CD14-positive monocyte (primary cell): ENCODE measurements around the gene ZNF160. TPM values are rescaled to one million over a fixed set of nuclear protein-coding genes. Genes with fewer than 3 reads are reported as not detected.

Experiments used
- DNase-seq, 3 donors: peaks; one replicate each; pipeline ENCODE4 v3.0.0-alpha.2; 2011 to 2022
- H2AFZ ChIP-seq: 2 replicates; pipeline ENCODE4 v1.6.0; 2012; ENCODE audit warnings: mild to moderate bottlenecking, low read depth, low read length, inconsistent platforms; ENCODE audit not compliant: insufficient read depth, poor library complexity, severe bottlenecking
- H3K27ac ChIP-seq, 2 donors: 1 replicate in 1 of 2; 2 replicates in 1 of 2; pipeline ENCODE4 v1.5.1; 2012 to 2013; ENCODE audit warnings: low read length in 2 of 2, control low read depth in 1 of 2, inconsistent platforms in 1 of 2, low read depth in 1 of 2, mild to moderate bottlenecking in 1 of 2
- H3K27me3 ChIP-seq, 2 donors: one replicate each; pipeline versions ENCODE4 v1.6.0 to v1.6.1; 2011 to 2013; ENCODE audit warnings: low read length in 2 of 2; ENCODE audit not compliant: control insufficient read depth in 2 of 2, insufficient read depth in 2 of 2
- H3K36me3 ChIP-seq, 2 donors: replicated peaks in 1 of 2; 1 replicate in 1 of 2; 2 replicates in 1 of 2; pipeline versions ENCODE4 v1.5.1 to v1.6.1; 2012 to 2013; ENCODE audit warnings: low read length in 2 of 2, control low read depth in 1 of 2, inconsistent platforms in 1 of 2, mild to moderate bottlenecking in 1 of 2; ENCODE audit not compliant: insufficient read depth in 2 of 2, control insufficient read depth in 1 of 2
- H3K4me1 ChIP-seq, 2 donors: 1 replicate in 1 of 2; 2 replicates in 1 of 2; pipeline versions ENCODE4 v1.5.1 to v1.6.1; 2012 to 2013; ENCODE audit warnings: low read length in 2 of 2, control low read depth in 1 of 2, inconsistent platforms in 1 of 2, mild to moderate bottlenecking in 1 of 2, moderate library complexity in 1 of 2; ENCODE audit not compliant: insufficient read depth in 2 of 2, control insufficient read depth in 1 of 2
- H3K4me2 ChIP-seq: replicated peaks from 2 replicates; pipeline ENCODE3; 2012; ENCODE audit warnings: low read length, moderate library complexity, mild to moderate bottlenecking; ENCODE audit not compliant: poor library complexity, severe bottlenecking; ENCODE audit errors: extremely low read depth
- H3K4me3 ChIP-seq, 3 experiments: fragments of 200-600 bp in 1 of 3; sonication (generic) in 1 of 3; replicated peaks in 1 of 3; 1 replicate in 2 of 3; 2 replicates in 1 of 3; pipeline ENCODE4 v1.5.1; 2011 to 2013; ENCODE audit warnings: low read length in 3 of 3, mild to moderate bottlenecking in 3 of 3, control low read depth in 2 of 3, low read depth in 2 of 3, inconsistent platforms in 1 of 3, moderate library complexity in 1 of 3
- H3K79me2 ChIP-seq: 2 replicates; pipeline ENCODE4 v1.6.0; 2012; ENCODE audit warnings: mild to moderate bottlenecking, control low read depth, inconsistent platforms, low read length, moderate library complexity; ENCODE audit not compliant: insufficient read depth
- H3K9ac ChIP-seq: 2 replicates; pipeline ENCODE4 v1.6.0; 2017; ENCODE audit warnings: low read length, mild to moderate bottlenecking; ENCODE audit not compliant: insufficient read depth, poor library complexity, severe bottlenecking
- H3K9me3 ChIP-seq, 2 donors: replicated peaks in 1 of 2; 1 replicate in 1 of 2; 2 replicates in 1 of 2; pipeline versions ENCODE4 v1.5.1 to v1.6.1; 2012 to 2013; ENCODE audit warnings: low read length in 2 of 2, control low read depth in 1 of 2; ENCODE audit not compliant: control insufficient read depth in 1 of 2, insufficient read depth in 1 of 2
- H4K20me1 ChIP-seq: 2 replicates; pipeline ENCODE4 v1.6.0; 2012; ENCODE audit warnings: mild to moderate bottlenecking, low read length, control low read depth, moderate library complexity; ENCODE audit not compliant: insufficient read depth
- H3K27ac Mint-ChIP-seq, 7 donors: one replicate each; pipeline ENCODE4 v1.8.0; 2020; ENCODE audit warnings: mild to moderate bottlenecking in 7 of 7, mixed read lengths in 7 of 7, moderate library complexity in 6 of 7, inconsistent platforms in 2 of 7
- H3K27me3 Mint-ChIP-seq, 3 donors: one replicate each; pipeline ENCODE4 v1.8.0; 2021 to 2022; ENCODE audit warnings: low read depth in 3 of 3, mild to moderate bottlenecking in 3 of 3, mixed read lengths in 3 of 3, moderate library complexity in 3 of 3, inconsistent platforms in 1 of 3
- H3K36me3 Mint-ChIP-seq, 2 donors: one replicate each; pipeline ENCODE4 v1.8.0; 2020; ENCODE audit warnings: mixed read lengths in 2 of 2, inconsistent platforms in 1 of 2, mild to moderate bottlenecking in 1 of 2
- H3K4me1 Mint-ChIP-seq: one replicate; pipeline ENCODE4 v1.8.0; 2020; ENCODE audit warnings: mild to moderate bottlenecking, mixed read lengths
- H3K4me3 Mint-ChIP-seq, 2 donors: one replicate each; pipeline ENCODE4 v1.8.0; 2020; ENCODE audit warnings: mild to moderate bottlenecking in 2 of 2, mixed read lengths in 2 of 2, moderate library complexity in 1 of 2
- H3K9me3 Mint-ChIP-seq, 7 donors: one replicate each; pipeline ENCODE4 v1.8.0; 2020 to 2022; ENCODE audit warnings: mixed read lengths in 7 of 7, mild to moderate bottlenecking in 6 of 7, moderate library complexity in 6 of 7, inconsistent platforms in 2 of 7
- CTCF ChIP-seq: fragments of 200-600 bp; IDR thresholded peaks from one replicate; pipeline ENCODE4 v1.8.0; 2022; ENCODE audit warnings: antibody characterized with exemption, mild to moderate bottlenecking
- WGBS: methylation state at CpG from one replicate; pipeline ENCODE4 v1.1.5; 2013; ENCODE audit warnings: missing lambda C conversion rate; ENCODE audit not compliant: insufficient coverage; 5-methylcytosine and 5-hydroxymethylcytosine counted together
- intact Hi-C, 2 donors: fragments of 100-400 bp; cut with micrococcal nuclease; formaldehyde crosslinking; loops; one replicate each; pipeline versions ENCODE4 v1.15.0 to v1.15.1; 2023
- polyA plus RNA-seq, 3 donors: library from polyadenylated mRNA; depleted of rRNA in 1 of 3; unstranded in 2 of 3; stranded (reverse) in 1 of 3; fragments of 300-500 nt in 2 of 3; fragments of >200 nt in 1 of 3; fragmentation: Illumina TruSeq in 2 of 3; gene quantifications; 1 replicate in 2 of 3; 2 replicates in 1 of 3; pipeline ENCODE4 v1.2.3, GENCODE V29; 2012 to 2021

The ZNF160 gene
- polyA plus RNA-seq, 3 donors: 6.4 to 24.5 (median 7.7) TPM

GRCh38 chr19:53068834-53069233 lies 34.4 kb downstream of the ZNF160 start:
- Histone ChIP-seq H4K20me1 (no peaks in the 10 kb centered on the region), H3K27me3 (no peaks in the 10 kb centered on the region), H3K4me3 (peak overlapping the region in 1 of 3 experiments; percentile 37), H3K9ac (no peak overlapping the region), H3K9me3 (peaks cover 71 to 100% of the 10 kb centered on the region in 2 donors), H3K27ac (no peak overlapping the region), H3K79me2 (no peaks in the 10 kb centered on the region), H3K4me1 (no peaks in the 10 kb centered on the region), H3K36me3 (peaks cover 46 to 63% of the 10 kb centered on the region in 2 donors), H3K4me2 (no peak overlapping the region), H2AFZ (no peak overlapping the region)
- no peak overlapping the region for H3K27ac Mint-ChIP-seq
- intact Hi-C loops: no loop called here
- H3K27me3 Mint-ChIP-seq: peaks cover 0 to 1% (median 0%) of the 10 kb centered on the region in 3 donors
- no peak overlapping the region for H3K4me3 Mint-ChIP-seq
- DNase-seq: no peak
- peaks cover 45 to 97% (median 88%) of the 10 kb centered on the region in 7 donors for H3K9me3 Mint-ChIP-seq
- WGBS: no CpG with 5 or more reads among the region's 5 CpGs
- no peak for TF ChIP-seq CTCF
- H3K4me1 Mint-ChIP-seq: no peaks in the 10 kb centered on the region
- H3K36me3 Mint-ChIP-seq: peaks cover 39 to 63% of the 10 kb centered on the region in 2 donors

- H3K79me2 ChIP-seq: no peaks in the 10 kb centered on the region
- no peak overlapping the region for H3K4me2 ChIP-seq
- peaks cover 40 to 56% of the 10 kb centered on the region in 2 donors for H3K36me3 ChIP-seq
- Mint-ChIP-seq H3K27ac (no peak overlapping the region), H3K4me1 (no peaks in the 10 kb centered on the region), H3K27me3 (peaks cover 0 to 1% (median 0%) of the 10 kb centered on the region in 3 donors), H3K9me3 (peaks cover 44 to 97% (median 87%) of the 10 kb centered on the region in 7 donors), H3K36me3 (peaks cover 32 to 56% of the 10 kb centered on the region in 2 donors), H3K4me3 (no peak overlapping the region)
- H3K27me3 ChIP-seq: no peaks in the 10 kb centered on the region
- no peaks in the 10 kb centered on the region for H4K20me1 ChIP-seq
- no peak for DNase-seq
- H3K4me3 ChIP-seq: peak overlapping the region in 1 of 3 experiments; percentile 37
- H3K9me3 ChIP-seq: peaks cover 71 to 100% of the 10 kb centered on the region in 2 donors
- no CpG with 5 or more reads among the region's 4 CpGs for WGBS
- H3K4me1 ChIP-seq: no peaks in the 10 kb centered on the region
- no peak overlapping the region for H3K27ac ChIP-seq
- no peak for TF ChIP-seq CTCF
- no peak overlapping the region for H3K9ac ChIP-seq
- intact Hi-C loops: no loop called here
- H2AFZ ChIP-seq: no peak overlapping the region
These were observed 35.0 kb downstream of the ZNF160 start for GRCh38 chr19:53068199-53068598.
